Thoracic aorta (tissue), 2 donors: Measurements from ENCODE around the gene RNF175. TPM values are rescaled to one million over a fixed set of nuclear protein-coding genes. Genes with fewer than 3 reads are reported as not detected.
A peak's percentile ranks its signal among the peaks of the same experiment; 100 is the strongest.

Experiments
- ATAC-seq: fragments of 150-250 bp; one replicate; pipeline ENCODE4 v1.8.0; 2017; ENCODE audit warnings: low read depth; ENCODE audit not compliant: insufficient number of reproducible peaks, low FRiP score
- DNase-seq: peaks from one replicate; pipeline ENCODE4 v3.0.0-alpha.2; 2020; ENCODE audit warnings: low spot score
- H3K27ac ChIP-seq, 2 donors: fragments of 200-600 bp; sonication (generic); 1 replicate in 1 of 2; 2 replicates in 1 of 2; pipeline ENCODE4 v1.5.1; 2016; ENCODE audit warnings: mild to moderate bottlenecking in 2 of 2, moderate library complexity in 2 of 2
- H3K27me3 ChIP-seq: fragments of 200-600 bp; sonication (generic); replicated peaks from 2 replicates; pipeline ENCODE4 v1.6.0; 2016; ENCODE audit warnings: mild to moderate bottlenecking; ENCODE audit not compliant: insufficient read depth
- H3K36me3 ChIP-seq: fragments of 200-600 bp; sonication (generic); one replicate; pipeline ENCODE4 v1.5.1; 2016
- H3K4me1 ChIP-seq, 2 donors: fragments of 200-600 bp; sonication (generic); 1 replicate in 1 of 2; 2 replicates in 1 of 2; pipeline versions ENCODE4 v1.5.1 to v1.6.0; 2016; ENCODE audit warnings: low read depth in 2 of 2, mild to moderate bottlenecking in 1 of 2; ENCODE audit not compliant: control insufficient read depth in 1 of 2
- H3K4me3 ChIP-seq: fragments of 200-600 bp; sonication (generic); 2 replicates; pipeline ENCODE4 v1.5.1; 2016; ENCODE audit warnings: mild to moderate bottlenecking
- H3K9me3 ChIP-seq: fragments of 200-600 bp; sonication (generic); 2 replicates; pipeline ENCODE4 v1.5.1; 2016
- CTCF ChIP-seq: fragments of 200-600 bp; sonication (generic); IDR thresholded peaks from one replicate; pipeline ENCODE4 v1.5.1; 2019; ENCODE audit warnings: antibody characterized with exemption
- total RNA-seq, 2 donors: library from RNA; depleted of rRNA; stranded (reverse); fragments of >200 nt; gene quantifications; one replicate each; pipeline versions ENCODE4 v1.1.0 to v1.2.3, GENCODE V29; 2016

Gene RNF175
- total RNA-seq, result not detected

GRCh38 chr4:153759407-153760316 lies at the start of gene RNF175:
Gene RNF175 (minus strand): TSS chr4:153760024. CDS start chr4:153759862, 162 bp downstream.
- peak within 1 kb of the TSS; percentile 83 for H3K4me3 ChIP-seq
- H3K4me1 ChIP-seq, result peaks cover 3 to 7% of the 10 kb centered on the region in 2 donors
- H3K9me3 ChIP-seq, result no peaks in the 10 kb centered on the region
- no peak for ATAC-seq
- H3K36me3 ChIP-seq, result no peaks in the 10 kb centered on the region
- DNase-seq, result no peak
- H3K27ac ChIP-seq, result no peak within 1 kb of the TSS
- no peak for TF ChIP-seq CTCF
- H3K27me3 ChIP-seq, result no peaks in the 10 kb centered on the region

DNA sequence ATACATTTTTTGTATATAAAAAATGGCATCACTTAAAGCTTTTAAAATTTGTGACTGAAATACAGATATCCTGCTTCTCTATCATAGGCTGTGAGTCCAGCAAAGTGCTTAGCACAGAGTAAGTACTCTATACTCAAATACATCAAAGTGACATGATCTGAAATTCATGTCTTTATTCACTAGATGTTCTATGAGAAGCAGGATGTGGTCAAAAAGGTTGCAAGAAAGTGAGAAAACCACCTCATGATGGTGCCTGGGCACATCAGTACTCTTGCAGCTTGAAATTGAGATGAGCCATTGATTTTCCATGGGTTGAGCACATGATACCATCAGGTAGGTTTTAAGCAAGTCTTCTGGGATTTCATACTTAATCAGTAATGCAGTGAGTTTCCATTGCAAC lies 49.5 kb upstream of the RNF175 start:
- ATAC-seq (no peak), DNase-seq (no peak)
- H3K4me3 ChIP-seq, result no peak overlapping the region
- H3K27me3 ChIP-seq, result no peaks in the 10 kb centered on the region
- H3K36me3 ChIP-seq, result no peaks in the 10 kb centered on the region
- no peak overlapping the region for H3K27ac ChIP-seq
- no peak for TF ChIP-seq CTCF
- no peaks in the 10 kb centered on the region for H3K4me1 ChIP-seq
- no peaks in the 10 kb centered on the region for H3K9me3 ChIP-seq

DNA sequence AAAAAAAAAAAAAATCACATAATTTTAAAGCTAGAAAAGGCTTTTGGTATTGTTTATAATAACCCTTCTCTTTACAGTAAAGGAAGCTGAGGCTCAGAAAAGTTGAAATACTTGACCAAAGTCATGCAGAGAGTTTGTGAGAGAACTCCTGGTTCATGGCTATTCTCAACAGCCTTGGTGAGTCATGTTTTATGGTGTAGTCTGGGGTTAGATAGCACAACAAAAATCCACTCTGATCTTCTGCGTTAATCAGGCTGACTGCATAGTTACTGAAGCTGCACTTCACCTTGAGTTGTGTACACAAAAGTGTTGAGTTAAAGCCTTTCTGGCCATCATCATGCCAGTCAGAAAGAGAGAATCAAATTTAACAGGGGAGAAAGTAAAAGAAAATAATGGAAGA lies 48.4 kb upstream of the RNF175 start:
- no peaks in the 10 kb centered on the region for H3K36me3 ChIP-seq
- no peak overlapping the region for H3K4me3 ChIP-seq
- DNase-seq (no peak), ATAC-seq (no peak)
- no peaks in the 10 kb centered on the region for H3K27me3 ChIP-seq
- no peak overlapping the region for H3K27ac ChIP-seq
- H3K4me1 ChIP-seq, result no peaks in the 10 kb centered on the region
- TF ChIP-seq CTCF, result no peak
- H3K9me3 ChIP-seq, result no peaks in the 10 kb centered on the region

DNA sequence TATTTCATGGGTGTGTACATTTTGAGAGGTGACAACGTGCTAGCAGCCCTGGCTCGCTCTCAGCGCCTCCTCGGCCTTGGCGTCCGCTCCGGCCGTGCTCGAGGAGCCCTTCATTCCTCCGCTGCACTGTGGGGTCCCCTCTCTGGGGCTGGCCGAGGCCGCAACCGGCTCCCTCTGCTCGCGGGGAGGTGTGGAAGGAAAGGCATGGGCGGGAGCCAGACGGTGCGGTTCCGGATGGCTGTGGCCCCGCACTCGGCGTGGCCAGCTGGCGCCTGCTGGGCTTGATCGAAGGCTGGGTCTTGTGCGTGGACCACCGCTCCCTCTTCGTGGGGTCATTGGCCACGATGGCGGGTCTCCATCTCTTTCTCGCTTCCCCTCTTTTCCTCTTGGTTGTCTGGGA lies 46.2 kb upstream of the RNF175 start:
- Histone ChIP-seq H3K4me3 (no peak overlapping the region), H3K27me3 (no peaks in the 10 kb centered on the region), H3K9me3 (no peaks in the 10 kb centered on the region), H3K4me1 (no peaks in the 10 kb centered on the region), H3K36me3 (no peaks in the 10 kb centered on the region), H3K27ac (no peak overlapping the region)
- no peak for TF ChIP-seq CTCF
- ATAC-seq, result no peak
- no peak for DNase-seq

- TF ChIP-seq CTCF, result no peak
- Histone ChIP-seq H3K9me3 (no peaks in the 10 kb centered on the region), H3K36me3 (no peaks in the 10 kb centered on the region), H3K27ac (no peak overlapping the region), H3K27me3 (no peaks in the 10 kb centered on the region), H3K4me1 (no peaks in the 10 kb centered on the region), H3K4me3 (no peak overlapping the region)
- DNase-seq (no peak), ATAC-seq (no peak)
Measured at GRCh38 chr4:153804722-153805121, 44.9 kb upstream of the RNF175 start.
